NOMO-1 (cell line): Measurements from ENCODE around the gene NKX1-2.
A peak's percentile ranks its signal among the peaks of the same experiment; 100 is the strongest.

Source experiments
- DNase-seq, 2 experiments: peaks; one replicate each; lab custom pipeline; 2025; ENCODE audit not compliant: unreplicated experiment in 2 of 2; lab: John Stamatoyannopoulos, UW

The NKX1-2 gene

DNA sequence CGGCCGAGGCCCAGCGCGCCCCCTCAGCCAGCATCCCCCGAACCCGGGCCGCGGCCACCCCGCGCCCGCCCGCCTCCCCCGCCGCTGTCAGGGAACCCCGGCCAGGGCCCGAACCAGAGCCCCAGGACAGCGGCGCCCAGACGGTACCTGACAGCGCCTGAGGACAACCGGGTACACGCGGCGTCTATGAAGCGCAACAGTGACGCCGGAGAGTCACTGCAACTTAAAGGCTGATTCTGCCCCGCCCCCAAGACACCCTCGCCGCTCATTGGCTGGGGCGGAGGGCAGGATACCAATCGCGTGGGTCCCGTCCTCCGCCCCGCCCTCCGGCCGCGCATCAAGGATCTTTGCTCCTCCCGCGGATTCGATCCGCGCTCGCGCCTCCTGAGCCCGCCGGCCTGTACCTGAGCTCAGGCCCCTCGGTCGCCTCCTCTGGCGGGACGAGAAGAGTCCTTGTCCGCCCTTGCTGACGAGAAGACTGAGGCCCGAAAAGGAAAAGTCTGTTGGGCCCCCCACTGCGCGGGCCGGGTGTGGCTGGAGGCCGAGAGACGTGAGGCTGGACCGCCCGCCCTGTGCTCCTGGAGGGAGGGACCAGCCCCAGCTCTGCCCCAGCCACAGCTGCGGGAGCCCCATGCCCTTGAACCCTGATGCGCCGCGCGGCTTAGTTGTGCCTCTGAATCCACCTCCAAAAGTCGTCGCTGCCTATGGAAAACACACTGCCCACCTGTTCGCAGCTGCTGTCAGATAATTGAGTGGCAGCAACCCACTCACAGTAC is 30.9 kb downstream of the NKX1-2 start, which contains the start of gene OAT:
Gene OAT, minus strand, starts transcription at position 198 of the 776 bp plus-strand sequence. CDS start 6,752 bp downstream, outside the sequence.
- peak; percentile 94 to 96 for DNase-seq

DNA sequence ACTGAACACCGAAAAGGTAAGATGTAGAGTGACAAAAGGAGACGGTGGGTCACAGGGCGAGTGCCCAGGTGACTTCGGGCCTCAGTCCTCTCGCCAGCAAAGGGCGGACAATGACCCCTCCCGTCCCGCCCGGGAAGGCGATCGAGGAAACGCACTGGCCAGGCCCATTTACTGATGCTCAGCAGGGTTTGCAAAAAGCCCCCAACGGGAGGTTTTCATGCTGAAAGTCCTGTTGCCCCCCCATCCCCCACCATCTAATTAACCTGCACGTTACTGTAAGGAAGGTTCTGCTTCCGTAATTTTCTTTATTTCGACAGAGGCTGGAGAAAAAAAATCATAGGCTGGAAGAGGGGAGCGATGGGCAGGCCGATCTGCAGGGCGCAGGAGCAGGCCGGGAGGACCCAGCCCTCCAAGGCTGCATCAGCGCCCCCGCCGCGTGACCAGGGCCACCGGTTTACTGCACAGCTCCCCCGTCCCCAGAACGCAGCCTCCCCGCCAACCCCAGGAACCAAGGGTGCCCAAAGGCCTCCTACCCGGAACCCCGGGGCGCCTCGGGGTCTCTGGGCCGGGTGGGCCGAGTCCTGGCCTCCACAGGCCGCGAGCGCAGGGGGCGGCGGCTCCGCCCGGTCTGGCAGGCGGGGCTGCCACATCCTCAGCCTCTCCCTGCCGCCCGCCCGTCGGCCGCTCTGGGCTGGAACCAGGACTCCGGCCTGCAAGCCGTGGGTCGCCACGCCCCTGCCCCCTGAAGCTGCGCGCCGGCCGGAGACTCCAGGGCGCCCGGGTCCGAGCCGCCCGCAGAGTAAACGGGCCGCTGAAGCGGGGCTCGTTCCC is 31.7 kb downstream of the NKX1-2 start:
- peak; percentile 48 to 58 for DNase-seq

DNA sequence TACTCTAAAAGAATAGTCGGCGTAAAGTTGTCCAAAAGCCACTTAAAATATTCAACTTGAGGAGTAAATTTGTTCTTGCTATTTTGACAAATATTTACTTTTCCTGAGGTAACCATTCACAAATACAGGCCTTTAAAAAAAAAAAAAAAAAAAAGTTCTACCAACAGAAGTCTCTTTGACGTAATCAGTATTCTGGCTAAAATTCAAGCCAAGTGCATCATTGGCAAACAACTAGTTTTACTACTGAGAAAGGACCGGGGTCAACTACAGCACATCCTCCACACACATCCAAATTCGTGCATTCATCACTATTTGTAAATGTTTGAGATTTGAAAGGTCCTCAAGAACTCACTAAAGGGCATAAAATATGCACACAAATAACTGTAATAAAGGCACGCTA is 33.1 kb downstream of the NKX1-2 start:
- DNase-seq, result no peak

DNA sequence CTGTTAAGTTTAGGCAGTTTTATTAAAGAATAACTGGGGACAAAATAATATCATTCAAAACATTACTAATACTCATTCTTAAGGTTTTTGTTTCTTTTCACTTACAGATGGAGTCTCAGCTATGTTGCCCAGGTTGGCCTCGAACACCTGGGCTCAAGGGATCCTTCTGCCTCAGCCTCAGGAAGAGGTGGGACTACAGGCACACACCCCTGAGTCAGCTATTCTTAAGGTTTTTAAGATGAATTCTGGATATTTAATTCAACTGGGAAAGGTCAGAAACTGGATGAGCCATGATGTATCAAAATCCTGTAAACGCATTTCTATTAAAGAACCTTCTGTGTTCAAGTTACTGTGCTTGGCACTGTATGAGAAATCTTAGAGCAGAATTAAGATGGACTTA is 34.6 kb downstream of the NKX1-2 start:
- no peak for DNase-seq

DNA sequence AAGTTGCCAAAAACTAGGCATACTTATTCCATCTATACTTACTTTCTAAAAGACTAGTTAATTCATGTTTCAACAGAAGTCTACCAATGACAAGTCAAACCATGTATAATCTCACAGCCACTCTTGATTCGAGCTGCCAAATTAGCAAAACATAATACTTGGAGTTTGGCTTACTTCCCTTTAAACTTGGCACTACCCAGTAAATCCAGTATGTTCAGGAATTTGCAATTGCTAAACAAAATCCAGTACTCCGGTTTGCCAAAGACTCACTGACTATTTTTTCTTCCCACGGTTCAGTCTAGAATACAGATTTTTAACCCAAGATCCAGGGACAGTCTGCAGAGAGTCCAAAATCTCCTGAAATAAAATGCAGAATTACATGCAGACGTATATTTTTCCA is 35.8 kb downstream of the NKX1-2 start:
- DNase-seq, result no peak

DNA sequence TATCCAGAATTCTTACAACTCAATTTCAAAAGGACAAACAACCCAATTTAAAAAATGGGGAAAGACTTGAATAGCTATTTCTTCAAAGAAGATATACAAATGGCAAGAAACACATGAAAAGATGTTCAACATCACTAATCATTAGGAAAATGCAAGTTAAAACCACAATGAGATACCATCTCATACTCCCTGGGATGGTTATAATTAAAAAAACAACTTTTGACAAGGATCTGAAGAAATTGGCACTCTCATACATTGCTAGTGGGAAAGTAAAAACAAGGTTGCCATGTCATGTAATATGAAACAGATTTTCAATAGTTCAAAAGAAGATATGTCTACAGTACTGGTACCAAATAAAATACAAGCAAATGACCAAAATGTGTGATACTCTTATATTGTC is 40.1 kb downstream of the NKX1-2 start:
- DNase-seq, result no peak

DNA sequence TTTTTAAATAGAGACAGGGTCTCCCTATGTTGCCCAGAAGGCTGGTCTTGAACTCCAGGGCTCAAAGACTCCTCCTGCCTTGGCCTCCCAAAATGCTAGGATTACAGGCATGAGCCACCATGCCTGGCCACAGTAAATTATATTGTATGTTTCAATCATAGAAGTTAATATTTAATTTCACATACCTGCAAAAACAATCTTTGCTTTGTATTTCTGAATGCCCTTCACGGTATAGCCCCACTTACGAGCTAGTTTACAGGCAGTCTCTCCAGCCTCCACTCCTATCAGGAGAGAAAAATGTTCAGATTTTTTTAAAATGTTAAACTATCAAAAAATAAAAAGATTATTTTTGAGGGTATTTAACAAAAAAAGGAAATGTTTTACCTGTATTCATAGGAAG is 41.5 kb downstream of the NKX1-2 start:
- no peak for DNase-seq

DNA sequence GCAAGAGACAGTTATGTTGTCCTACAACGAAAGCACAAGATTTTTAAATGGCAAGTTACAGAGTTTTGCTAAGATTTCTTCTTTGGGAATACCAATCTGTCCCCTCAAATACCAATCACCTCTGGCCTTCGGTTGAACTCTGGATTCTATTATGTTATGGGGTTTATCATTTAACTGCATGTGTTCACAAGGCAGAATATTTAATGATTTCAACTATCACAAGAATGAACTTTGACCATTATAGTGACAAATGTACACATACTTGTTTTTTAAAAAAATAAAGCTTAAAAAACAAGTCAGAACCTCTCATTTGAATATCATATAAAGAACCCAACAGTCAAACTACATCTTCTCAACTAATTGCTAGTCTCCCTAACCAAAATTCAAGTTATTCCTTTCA is 42.4 kb downstream of the NKX1-2 start:
- DNase-seq, result no peak

DNA sequence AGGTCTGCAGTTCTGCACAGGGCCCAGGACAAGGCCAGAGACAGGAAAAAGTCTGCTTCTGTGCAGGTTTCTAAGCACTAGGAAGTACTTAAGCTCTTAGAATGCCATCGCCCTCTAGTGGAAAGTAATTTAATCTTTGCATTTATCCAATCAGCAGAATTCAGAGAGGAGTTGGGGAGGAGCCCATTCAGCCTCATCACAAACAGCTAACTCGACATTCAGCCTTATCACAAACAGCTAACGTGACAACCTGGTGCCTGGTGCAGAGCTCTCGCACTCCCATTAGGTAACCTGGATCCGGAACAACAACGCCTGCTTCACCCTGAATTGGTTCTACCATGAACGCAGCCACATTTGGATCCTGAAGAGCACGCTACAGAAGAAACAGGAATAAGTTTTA is 46.3 kb downstream of the NKX1-2 start:
- DNase-seq, result peak; percentile 69 to 72

DNA sequence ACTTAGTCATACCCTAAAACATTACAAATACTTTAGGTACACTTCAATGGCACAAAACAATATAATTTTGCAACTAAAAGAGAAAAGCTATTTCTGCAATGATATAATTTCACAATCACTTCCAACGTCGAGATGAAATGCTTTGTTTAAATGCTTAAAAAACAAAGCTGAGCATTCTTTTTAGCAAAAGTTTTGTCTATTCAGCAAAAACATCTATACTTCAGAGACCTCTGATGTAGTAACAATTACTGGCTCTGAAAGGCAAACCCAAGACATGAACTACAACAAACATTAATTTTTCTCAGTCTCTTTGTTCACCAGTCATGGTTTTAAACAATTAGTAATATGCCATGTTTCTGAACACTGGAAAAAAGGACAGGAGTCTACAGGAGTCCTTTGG is 47.6 kb downstream of the NKX1-2 start:
- DNase-seq, result no peak

DNA sequence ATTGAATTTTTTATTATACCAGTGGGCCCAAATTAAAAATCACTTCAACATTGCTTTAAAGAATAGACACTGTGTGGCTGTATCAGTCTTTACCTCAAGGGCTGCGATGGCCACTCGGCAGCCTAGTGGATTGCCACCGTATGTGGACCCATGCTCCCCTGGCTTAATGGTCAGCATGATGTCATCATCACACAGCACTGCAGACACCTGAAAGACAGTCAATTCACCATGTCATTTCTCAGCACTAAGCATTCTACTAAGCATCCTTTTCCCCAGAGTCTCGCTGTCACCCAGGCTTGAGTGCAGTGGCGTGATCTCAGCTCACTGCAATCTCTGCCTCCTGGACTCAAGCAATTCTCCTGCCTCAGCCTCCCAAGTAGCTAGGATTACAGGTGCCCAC is 48.2 kb downstream of the NKX1-2 start:
- DNase-seq, result no peak
